Stimulated activated naive CD8-positive, alpha-beta T cell treated with anti-CD3 and anti-CD28 coated beads, Interleukin-15, Interleukin-2, amounts not matched to agents 100 ng/mL and 50 ng/mL, for 24 hours (primary cell): ENCODE data around the gene PPIL6.

ENCODE experiments used
- H3K27ac Mint-ChIP-seq: one replicate; pipeline ENCODE4 v1.8.0; 2021; ENCODE audit warnings: mild to moderate bottlenecking, mixed read lengths
- H3K27me3 Mint-ChIP-seq: one replicate; pipeline ENCODE4 v1.8.0; 2021; ENCODE audit warnings: mixed read lengths
- H3K36me3 Mint-ChIP-seq: one replicate; pipeline ENCODE4 v1.8.0; 2021; ENCODE audit warnings: low read depth, mixed read lengths
- H3K4me1 Mint-ChIP-seq: one replicate; pipeline ENCODE4 v1.8.0; 2021; ENCODE audit warnings: low read depth, mixed read lengths
- H3K4me3 Mint-ChIP-seq: one replicate; pipeline ENCODE4 v1.8.0; 2021; ENCODE audit warnings: mild to moderate bottlenecking, mixed read lengths
- H3K9me3 Mint-ChIP-seq: one replicate; pipeline ENCODE4 v1.8.0; 2021; ENCODE audit warnings: mixed read lengths

Gene PPIL6

GRCh38 chr6:109417646-109418045, 22.8 kb downstream of the PPIL6 start:
- no peaks in the 10 kb centered on the region for H3K4me1 Mint-ChIP-seq
- no peak overlapping the region for H3K4me3 Mint-ChIP-seq
- H3K27me3 Mint-ChIP-seq, result no peaks in the 10 kb centered on the region
- no peaks in the 10 kb centered on the region for H3K9me3 Mint-ChIP-seq
- H3K36me3 Mint-ChIP-seq, result no peaks in the 10 kb centered on the region
- H3K27ac Mint-ChIP-seq, result no peak overlapping the region

GRCh38 chr6:109411034-109411433, 29.4 kb downstream of the PPIL6 start:
- no peaks in the 10 kb centered on the region for H3K36me3 Mint-ChIP-seq
- H3K27me3 Mint-ChIP-seq, result no peaks in the 10 kb centered on the region
- H3K9me3 Mint-ChIP-seq, result no peaks in the 10 kb centered on the region
- H3K4me3 Mint-ChIP-seq, result no peak overlapping the region
- no peaks in the 10 kb centered on the region for H3K4me1 Mint-ChIP-seq
- H3K27ac Mint-ChIP-seq, result no peak overlapping the region

GRCh38 chr6:109406196-109406595, 34.2 kb downstream of the PPIL6 start:
- H3K27ac Mint-ChIP-seq, result no peak overlapping the region
- H3K36me3 Mint-ChIP-seq, result no peaks in the 10 kb centered on the region
- no peaks in the 10 kb centered on the region for H3K9me3 Mint-ChIP-seq
- H3K4me3 Mint-ChIP-seq, result no peak overlapping the region
- no peaks in the 10 kb centered on the region for H3K4me1 Mint-ChIP-seq
- H3K27me3 Mint-ChIP-seq, result no peaks in the 10 kb centered on the region

- Mint-ChIP-seq H3K9me3 (no peaks in the 10 kb centered on the region), H3K4me1 (peaks cover 5% of the 10 kb centered on the region), H3K36me3 (no peaks in the 10 kb centered on the region), H3K27ac (no peak overlapping the region), H3K4me3 (no peak overlapping the region), H3K27me3 (no peaks in the 10 kb centered on the region)
These were observed 43.4 kb downstream of the PPIL6 start for GRCh38 chr6:109397020-109397419.

- no peaks in the 10 kb centered on the region for H3K36me3 Mint-ChIP-seq
- peaks cover 5% of the 10 kb centered on the region for H3K4me1 Mint-ChIP-seq
- H3K9me3 Mint-ChIP-seq, result no peaks in the 10 kb centered on the region
- H3K27me3 Mint-ChIP-seq, result no peaks in the 10 kb centered on the region
- no peak overlapping the region for H3K4me3 Mint-ChIP-seq
- no peak overlapping the region for H3K27ac Mint-ChIP-seq
These were observed 44.2 kb downstream of the PPIL6 start for GRCh38 chr6:109396046-109396718.

- Mint-ChIP-seq H3K4me3 (no peak overlapping the region), H3K9me3 (no peaks in the 10 kb centered on the region), H3K36me3 (no peaks in the 10 kb centered on the region), H3K4me1 (peaks cover 11% of the 10 kb centered on the region), H3K27ac (no peak overlapping the region), H3K27me3 (no peaks in the 10 kb centered on the region)
These were observed 46.5 kb downstream of the PPIL6 start for GRCh38 chr6:109393886-109394281.

GRCh38 chr6:109393157-109393885, 47.1 kb downstream of the PPIL6 start:
- peaks cover 11% of the 10 kb centered on the region for H3K4me1 Mint-ChIP-seq

GRCh38 chr6:109389650-109390274, 50.7 kb downstream of the PPIL6 start:
- Mint-ChIP-seq H3K27ac (no peak overlapping the region), H3K36me3 (no peaks in the 10 kb centered on the region), H3K4me1 (peaks cover 9% of the 10 kb centered on the region), H3K4me3 (no peak overlapping the region), H3K27me3 (no peaks in the 10 kb centered on the region), H3K9me3 (no peaks in the 10 kb centered on the region)

More at GRCh38 chr6:109393157-109393885, 47.1 kb downstream of the PPIL6 start:
- Mint-ChIP-seq H3K4me3 (no peak overlapping the region), H3K9me3 (no peaks in the 10 kb centered on the region), H3K27ac (no peak overlapping the region), H3K27me3 (no peaks in the 10 kb centered on the region), H3K36me3 (no peaks in the 10 kb centered on the region)

- no peak overlapping the region for H3K4me3 Mint-ChIP-seq
- no peaks in the 10 kb centered on the region for H3K27me3 Mint-ChIP-seq
- peaks cover 24% of the 10 kb centered on the region for H3K4me1 Mint-ChIP-seq
- H3K9me3 Mint-ChIP-seq, result no peaks in the 10 kb centered on the region
- no peak overlapping the region for H3K27ac Mint-ChIP-seq
- no peaks in the 10 kb centered on the region for H3K36me3 Mint-ChIP-seq
These were observed 52.2 kb downstream of the PPIL6 start for GRCh38 chr6:109388265-109388664.

- H3K36me3 Mint-ChIP-seq, result peaks cover 22% of the 10 kb centered on the region
- peaks cover 41% of the 10 kb centered on the region for H3K4me1 Mint-ChIP-seq
- H3K4me3 Mint-ChIP-seq, result peak overlapping the region; percentile 99
- no peaks in the 10 kb centered on the region for H3K27me3 Mint-ChIP-seq
- H3K9me3 Mint-ChIP-seq, result no peaks in the 10 kb centered on the region
- peak overlapping the region; percentile 99 for H3K27ac Mint-ChIP-seq
These were observed 56.9 kb downstream of the PPIL6 start for GRCh38 chr6:109383438-109383940.

- peaks cover 48% of the 10 kb centered on the region for H3K4me1 Mint-ChIP-seq
- no peaks in the 10 kb centered on the region for H3K9me3 Mint-ChIP-seq
- H3K27ac Mint-ChIP-seq, result peak overlapping the region; percentile 99
- peak overlapping the region; percentile 99 for H3K4me3 Mint-ChIP-seq
- H3K27me3 Mint-ChIP-seq, result no peaks in the 10 kb centered on the region
- peaks cover 28% of the 10 kb centered on the region for H3K36me3 Mint-ChIP-seq
These were observed 57.6 kb downstream of the PPIL6 start for GRCh38 chr6:109382576-109383437.

GRCh38 chr6:109381747-109382575, 58.5 kb downstream of the PPIL6 start, which contains the start of gene CD164:
CD164 (minus strand) TSS chr6:109382467; CDS start chr6:109382378, 89 bp downstream.
- no peaks in the 10 kb centered on the region for H3K27me3 Mint-ChIP-seq
- H3K9me3 Mint-ChIP-seq, result no peaks in the 10 kb centered on the region
- peak within 1 kb of the TSS; percentile 99 for H3K27ac Mint-ChIP-seq
- H3K4me1 Mint-ChIP-seq, result peaks cover 57% of the 10 kb centered on the region
- peak within 1 kb of the TSS; percentile 99 for H3K4me3 Mint-ChIP-seq
- peaks cover 37% of the 10 kb centered on the region for H3K36me3 Mint-ChIP-seq

- peaks cover 63% of the 10 kb centered on the region for H3K4me1 Mint-ChIP-seq
These were observed 59.2 kb downstream of the PPIL6 start for GRCh38 chr6:109381061-109381746.

More at GRCh38 chr6:109381061-109381746, 59.2 kb downstream of the PPIL6 start:
- no peaks in the 10 kb centered on the region for H3K9me3 Mint-ChIP-seq
- no peaks in the 10 kb centered on the region for H3K27me3 Mint-ChIP-seq
- peak overlapping the region; percentile 99 for H3K4me3 Mint-ChIP-seq
- peaks cover 44% of the 10 kb centered on the region for H3K36me3 Mint-ChIP-seq
- H3K27ac Mint-ChIP-seq, result peak overlapping the region; percentile 98
